Stimulated activated naive CD4-positive, alpha-beta T cell treated with Interleukin-2 at 50 U/mL for 16 hours (primary cell): Measurements from ENCODE around the gene METTL16.

Source experiments
- DNase-seq: peaks from one replicate; lab custom pipeline; 2025; lab: John Stamatoyannopoulos, UW

Gene METTL16

DNA sequence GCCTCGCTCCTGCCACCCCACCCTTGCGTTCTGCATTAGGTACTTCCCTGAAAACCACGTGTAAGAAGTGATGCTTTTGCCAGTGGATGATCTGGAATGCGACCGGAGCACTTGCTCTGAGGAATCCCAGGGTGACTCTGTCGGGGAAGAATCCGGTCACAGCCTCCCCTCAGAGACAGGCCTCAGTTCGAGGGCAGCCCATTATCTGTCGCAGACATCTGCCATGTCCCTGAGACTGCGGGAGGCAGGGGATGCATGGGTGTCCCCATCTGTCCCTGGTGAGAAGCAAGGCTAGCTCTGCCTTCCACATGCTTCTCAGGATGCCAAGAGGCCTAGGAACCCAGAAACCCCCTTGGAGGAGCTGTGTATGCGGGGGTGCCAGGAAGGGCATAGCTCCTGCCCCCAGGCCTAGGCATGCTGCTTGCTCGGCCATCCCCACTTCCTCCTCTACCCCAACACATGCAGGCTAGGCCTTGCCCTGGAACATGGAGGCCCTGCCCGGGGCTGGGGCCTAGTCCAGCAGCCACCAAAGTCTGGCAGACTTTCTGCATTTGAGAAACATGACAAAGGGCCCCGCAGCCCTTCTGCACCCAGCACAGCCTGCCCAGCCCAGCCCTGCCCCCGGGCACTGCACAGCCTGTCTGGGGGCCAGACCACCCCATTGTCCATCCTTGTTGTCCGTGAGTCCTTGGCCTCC lies 131.3 kb downstream of the METTL16 start:
- DNase-seq: no peak

- DNase-seq: no peak
These were observed 132.0 kb downstream of the METTL16 start for GRCh38 chr17:2379489-2380225.

DNA sequence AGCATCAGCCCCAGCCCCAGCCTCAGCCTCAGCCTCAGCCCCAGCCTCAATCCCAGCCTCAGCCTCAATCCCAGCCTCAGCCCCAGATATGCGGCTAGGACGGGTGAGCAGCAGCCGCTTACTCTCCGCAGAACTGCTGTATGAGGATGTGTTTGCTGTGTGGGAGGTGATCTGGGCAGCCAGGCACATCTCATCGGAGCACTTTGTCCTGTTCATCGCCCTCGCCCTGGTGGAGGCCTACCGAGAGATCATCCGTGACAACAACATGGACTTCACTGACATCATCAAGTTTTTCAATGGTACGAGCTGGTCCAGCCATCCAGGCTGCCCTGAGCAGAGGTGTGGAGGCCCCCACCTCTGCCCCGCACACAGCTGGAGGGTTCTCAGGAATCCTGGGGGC lies 132.8 kb downstream of the METTL16 start:
- no peak for DNase-seq

DNA sequence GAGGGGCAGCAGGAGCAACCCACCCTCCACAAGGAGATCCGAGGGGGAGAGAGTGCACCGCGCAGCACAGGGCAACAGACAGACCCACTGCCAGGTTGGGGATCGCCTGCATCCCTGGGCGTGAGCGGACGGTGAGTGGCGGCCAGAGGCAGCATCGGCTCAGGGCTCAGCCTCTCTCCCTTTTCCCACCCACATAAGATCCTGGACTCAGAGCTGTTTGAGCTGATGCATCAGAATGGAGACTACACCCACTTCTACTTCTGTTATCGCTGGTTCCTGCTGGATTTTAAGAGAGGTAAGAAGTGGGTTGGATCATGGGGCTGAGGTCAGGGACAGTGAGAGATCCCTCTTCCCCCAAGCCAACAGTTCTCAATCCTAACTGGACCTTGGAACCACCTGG lies 134.0 kb downstream of the METTL16 start:
- DNase-seq: no peak

- DNase-seq: no peak
These were observed 135.6 kb downstream of the METTL16 start for GRCh38 chr17:2376107-2376506.

DNA sequence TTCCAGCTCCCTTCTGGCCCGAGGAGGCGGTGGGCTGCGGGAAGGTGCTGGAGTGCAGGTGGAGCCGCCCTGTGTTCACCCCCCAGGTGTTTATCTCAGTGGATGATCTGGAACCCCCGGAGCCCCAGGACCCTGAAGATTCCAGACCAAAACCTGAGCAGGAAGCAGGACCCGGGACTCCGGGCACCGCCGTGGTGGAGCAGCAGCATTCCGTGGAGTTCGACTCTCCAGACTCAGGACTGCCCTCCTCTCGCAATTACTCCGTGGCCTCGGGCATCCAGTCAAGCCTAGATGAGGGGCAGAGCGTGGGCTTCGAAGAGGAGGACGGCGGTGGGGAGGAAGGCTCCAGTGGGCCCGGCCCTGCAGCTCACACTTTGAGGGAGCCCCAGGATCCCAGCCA lies 136.3 kb downstream of the METTL16 start:
- no peak for DNase-seq

DNA sequence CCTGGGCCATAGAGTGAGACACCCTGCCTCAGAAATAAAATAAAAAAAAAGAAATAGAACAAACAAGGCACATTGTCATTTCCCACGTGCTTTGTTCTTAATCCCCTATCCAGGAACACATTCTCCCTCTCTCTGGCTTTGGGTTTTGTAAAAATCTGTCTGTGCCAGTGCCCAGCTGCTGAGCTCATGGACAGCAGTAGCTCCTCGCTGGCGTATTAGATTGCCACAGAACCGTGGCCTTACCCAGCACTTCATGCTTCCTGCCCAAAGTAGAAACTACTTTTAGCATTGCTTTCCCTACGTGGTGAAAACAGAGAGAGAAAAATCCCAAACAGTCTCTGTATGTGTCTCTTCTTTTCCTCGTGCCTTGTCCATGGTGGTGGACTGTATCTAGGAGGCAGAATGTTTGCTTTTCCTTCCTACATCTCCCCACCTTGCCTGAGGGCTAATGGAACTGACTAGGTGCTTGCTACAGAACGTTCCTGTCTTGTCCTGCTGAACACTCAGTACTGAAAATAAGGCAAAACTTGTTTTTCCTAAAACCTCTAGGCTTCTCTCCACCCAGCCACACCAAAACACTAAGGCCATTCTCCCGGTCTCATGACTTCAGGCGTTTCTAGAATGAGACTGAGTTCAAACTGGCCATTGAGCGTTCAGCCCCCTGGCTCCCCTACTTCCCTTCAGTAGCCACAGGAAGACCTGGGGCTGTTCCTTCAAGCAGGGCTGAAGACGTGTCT lies 137.0 kb downstream of the METTL16 start:
- DNase-seq: no peak

- no peak for DNase-seq
These were observed 138.5 kb downstream of the METTL16 start for GRCh38 chr17:2373179-2373578.

GRCh38 chr17:2372681-2373080 lies 139.0 kb downstream of the METTL16 start:
- no peak for DNase-seq

DNA sequence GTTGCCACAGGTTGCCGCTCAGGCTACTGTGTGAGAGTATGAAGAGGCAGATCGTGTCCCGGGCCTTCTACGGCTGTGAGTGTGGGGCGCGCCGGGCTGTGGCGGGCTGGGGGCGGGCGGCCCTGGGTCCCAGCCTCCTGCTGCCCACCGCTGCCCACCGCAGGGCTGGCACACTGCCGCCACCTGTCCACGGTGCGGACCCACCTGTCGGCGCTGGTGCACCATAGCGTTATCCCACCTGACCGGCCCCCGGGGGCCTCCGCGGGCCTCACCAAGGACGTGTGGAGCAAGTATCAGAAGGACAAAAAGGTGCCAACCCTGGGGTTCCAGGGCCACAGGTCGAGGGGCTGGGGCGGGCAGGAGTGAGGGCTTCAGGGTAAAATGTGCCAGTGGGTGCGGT lies 139.5 kb downstream of the METTL16 start:
- DNase-seq: no peak

GRCh38 chr17:2371183-2372130 lies 140.2 kb downstream of the METTL16 start:
- no peak for DNase-seq

DNA sequence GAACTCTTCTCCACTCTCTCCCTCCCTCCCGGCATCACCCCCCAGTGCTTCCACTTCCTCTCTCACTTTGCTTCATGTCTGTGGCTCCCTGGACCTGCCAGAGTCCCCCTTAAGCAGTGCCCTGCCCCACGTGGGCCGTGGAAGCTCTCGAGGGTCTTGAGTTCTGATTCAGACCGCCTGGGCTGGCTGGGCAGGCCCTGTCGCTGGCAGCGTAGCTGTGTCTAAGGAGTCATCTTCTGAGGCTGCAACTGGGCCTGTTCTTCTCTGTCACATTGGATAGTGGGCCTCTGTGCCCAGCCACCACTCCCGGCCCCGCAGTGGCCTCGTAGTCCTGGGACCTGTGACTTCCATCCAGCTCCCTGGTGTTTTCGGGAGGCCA lies 141.5 kb downstream of the METTL16 start:
- no peak for DNase-seq

GRCh38 chr17:2369551-2370210 lies 142.0 kb downstream of the METTL16 start:
- no peak for DNase-seq

DNA sequence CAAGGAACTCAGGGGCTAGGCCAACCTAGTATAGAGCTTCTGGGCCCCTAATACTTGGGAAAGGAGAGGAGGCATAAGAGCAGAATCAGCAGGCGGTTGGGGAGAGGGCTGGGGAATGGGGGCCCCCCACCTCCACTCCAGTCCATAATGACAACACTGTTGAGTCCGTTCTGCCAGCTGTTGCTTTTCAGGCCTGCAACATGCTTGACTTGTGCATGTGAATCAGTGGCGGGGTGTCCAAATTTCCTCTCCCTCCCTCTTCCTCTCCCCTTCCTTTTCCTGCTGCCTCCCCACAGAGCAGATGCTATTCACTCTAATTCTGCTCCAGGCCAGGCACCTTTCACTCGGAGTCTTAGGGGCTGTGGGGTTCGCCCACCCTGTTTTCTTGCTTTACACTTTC lies 142.6 kb downstream of the METTL16 start:
- no peak for DNase-seq

- DNase-seq: no peak
These were observed 143.3 kb downstream of the METTL16 start for GRCh38 chr17:2368359-2368758.

GRCh38 chr17:2366747-2367494 lies 144.8 kb downstream of the METTL16 start:
- DNase-seq: no peak
